ENCODE measurements around the gene CWF19L1. TPM values are rescaled to one million over a fixed set of nuclear protein-coding genes. Genes with fewer than 3 reads are reported as not detected.

CWF19L1 gene
- total RNA-seq, 1 experiment from 2014 or later, result 28.1 TPM

DNA sequence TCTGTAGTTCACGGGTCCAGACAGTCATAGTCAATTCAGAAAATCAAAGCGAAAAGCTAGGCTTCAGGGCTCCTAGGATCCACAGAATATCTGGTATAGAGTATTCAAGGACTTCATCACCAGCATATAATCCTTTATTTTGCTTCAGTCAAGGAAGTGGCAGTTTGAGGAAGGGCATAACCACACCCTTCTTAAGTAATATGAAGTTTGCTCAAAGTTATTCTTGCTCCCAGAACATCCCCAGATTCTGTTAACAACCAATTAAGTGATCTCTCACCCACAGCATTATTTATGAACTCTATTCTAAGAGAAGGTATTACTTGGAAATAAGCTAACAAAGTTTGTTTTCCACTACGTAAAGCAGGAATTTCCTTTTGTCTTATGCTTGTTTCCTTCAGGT is 13.2 kb downstream of the CWF19L1 start (continued):
- TF ChIP-seq, protein P1, sequence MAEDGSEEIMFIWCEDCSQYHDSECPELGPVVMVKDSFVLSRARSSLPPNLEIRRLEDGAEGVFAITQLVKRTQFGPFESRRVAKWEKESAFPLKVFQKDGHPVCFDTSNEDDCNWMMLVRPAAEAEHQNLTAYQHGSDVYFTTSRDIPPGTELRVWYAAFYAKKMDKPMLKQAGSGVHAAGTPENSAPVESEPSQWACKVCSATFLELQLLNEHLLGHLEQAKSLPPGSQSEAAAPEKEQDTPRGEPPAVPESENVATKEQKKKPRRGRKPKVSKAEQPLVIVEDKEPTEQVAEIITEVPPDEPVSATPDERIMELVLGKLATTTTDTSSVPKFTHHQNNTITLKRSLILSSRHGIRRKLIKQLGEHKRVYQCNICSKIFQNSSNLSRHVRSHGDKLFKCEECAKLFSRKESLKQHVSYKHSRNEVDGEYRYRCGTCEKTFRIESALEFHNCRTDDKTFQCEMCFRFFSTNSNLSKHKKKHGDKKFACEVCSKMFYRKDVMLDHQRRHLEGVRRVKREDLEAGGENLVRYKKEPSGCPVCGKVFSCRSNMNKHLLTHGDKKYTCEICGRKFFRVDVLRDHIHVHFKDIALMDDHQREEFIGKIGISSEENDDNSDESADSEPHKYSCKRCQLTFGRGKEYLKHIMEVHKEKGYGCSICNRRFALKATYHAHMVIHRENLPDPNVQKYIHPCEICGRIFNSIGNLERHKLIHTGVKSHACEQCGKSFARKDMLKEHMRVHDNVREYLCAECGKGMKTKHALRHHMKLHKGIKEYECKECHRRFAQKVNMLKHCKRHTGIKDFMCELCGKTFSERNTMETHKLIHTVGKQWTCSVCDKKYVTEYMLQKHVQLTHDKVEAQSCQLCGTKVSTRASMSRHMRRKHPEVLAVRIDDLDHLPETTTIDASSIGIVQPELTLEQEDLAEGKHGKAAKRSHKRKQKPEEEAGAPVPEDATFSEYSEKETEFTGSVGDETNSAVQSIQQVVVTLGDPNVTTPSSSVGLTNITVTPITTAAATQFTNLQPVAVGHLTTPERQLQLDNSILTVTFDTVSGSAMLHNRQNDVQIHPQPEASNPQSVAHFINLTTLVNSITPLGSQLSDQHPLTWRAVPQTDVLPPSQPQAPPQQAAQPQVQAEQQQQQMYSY (CRISPR knock-in tag; IDR thresholded peaks at IDR 0.05), result no peak
- TF ChIP-seq NFATC4 (CRISPR knock-in tag; IDR thresholded peaks at IDR 0.05) (no peak), EMX1 (CRISPR knock-in tag; IDR thresholded peaks at IDR 0.05) (no peak), MXD4 (CRISPR knock-in tag; IDR thresholded peaks at IDR 0.05; ENCODE audit: borderline replicate concordance) (no peak), PRRX2 (CRISPR knock-in tag; IDR thresholded peaks at IDR 0.05) (no peak)
- TF ChIP-seq, protein P2, sequence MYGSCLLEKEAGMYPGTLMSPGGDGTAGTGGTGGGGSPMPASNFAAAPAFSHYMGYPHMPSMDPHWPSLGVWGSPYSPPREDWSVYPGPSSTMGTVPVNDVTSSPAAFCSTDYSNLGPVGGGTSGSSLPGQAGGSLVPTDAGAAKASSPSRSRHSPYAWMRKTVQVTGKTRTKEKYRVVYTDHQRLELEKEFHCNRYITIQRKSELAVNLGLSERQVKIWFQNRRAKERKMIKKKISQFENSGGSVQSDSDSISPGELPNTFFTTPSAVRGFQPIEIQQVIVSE (CRISPR knock-in tag; IDR thresholded peaks at IDR 0.05; ENCODE audit: borderline replicate concordance), result no peak

DNA sequence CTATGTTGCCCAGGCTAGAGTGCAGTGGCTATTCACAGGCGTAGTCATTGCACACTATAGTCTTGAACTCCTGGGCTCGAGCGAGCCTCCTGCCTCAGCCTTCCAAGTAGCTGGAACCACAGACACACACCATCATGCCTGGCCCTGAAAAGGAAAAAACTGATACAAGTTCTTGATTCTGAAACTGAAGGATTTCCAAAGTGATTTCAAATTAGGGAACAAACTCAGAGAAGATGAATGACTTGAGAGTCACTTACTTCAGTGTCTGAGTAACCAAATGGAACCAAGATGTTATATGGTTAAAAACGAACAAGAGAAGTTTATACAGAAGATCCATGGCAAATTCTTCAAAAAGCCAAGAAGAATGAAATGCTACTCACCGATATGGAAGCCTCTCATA is 14.4 kb downstream of the CWF19L1 start:
- Mint-ChIP-seq H3K4me3 (no peak overlapping the region), H3K27ac (no peak overlapping the region), H3K9me3 (no peaks in the 10 kb centered on the region), H3K36me3 (peaks cover 62% of the 10 kb centered on the region), H3K27me3 (ENCODE audit: low read depth) (no peaks in the 10 kb centered on the region), H3K4me1 (no peaks in the 10 kb centered on the region)
- no peak for ATAC-seq
- DNase-seq (ENCODE audit: low spot score), result no peak
- CTCF ChIA-PET, result interaction anchor here (0.7 kb wide), 1 partner anchor 29 kb away, joined by 3 read pairs; no protein-coding TSS in a partner anchor
- no peak for TF ChIP-seq NR1H2 (CRISPR knock-in tag; IDR thresholded peaks at IDR 0.05)
- TF ChIP-seq, protein P3, sequence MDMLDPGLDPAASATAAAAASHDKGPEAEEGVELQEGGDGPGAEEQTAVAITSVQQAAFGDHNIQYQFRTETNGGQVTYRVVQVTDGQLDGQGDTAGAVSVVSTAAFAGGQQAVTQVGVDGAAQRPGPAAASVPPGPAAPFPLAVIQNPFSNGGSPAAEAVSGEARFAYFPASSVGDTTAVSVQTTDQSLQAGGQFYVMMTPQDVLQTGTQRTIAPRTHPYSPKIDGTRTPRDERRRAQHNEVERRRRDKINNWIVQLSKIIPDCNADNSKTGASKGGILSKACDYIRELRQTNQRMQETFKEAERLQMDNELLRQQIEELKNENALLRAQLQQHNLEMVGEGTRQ (CRISPR knock-in tag; IDR thresholded peaks at IDR 0.05), result no peak
- no peak for TF ChIP-seq NR2C2 (CRISPR knock-in tag; IDR thresholded peaks at IDR 0.05)
- TF ChIP-seq, protein P4, sequence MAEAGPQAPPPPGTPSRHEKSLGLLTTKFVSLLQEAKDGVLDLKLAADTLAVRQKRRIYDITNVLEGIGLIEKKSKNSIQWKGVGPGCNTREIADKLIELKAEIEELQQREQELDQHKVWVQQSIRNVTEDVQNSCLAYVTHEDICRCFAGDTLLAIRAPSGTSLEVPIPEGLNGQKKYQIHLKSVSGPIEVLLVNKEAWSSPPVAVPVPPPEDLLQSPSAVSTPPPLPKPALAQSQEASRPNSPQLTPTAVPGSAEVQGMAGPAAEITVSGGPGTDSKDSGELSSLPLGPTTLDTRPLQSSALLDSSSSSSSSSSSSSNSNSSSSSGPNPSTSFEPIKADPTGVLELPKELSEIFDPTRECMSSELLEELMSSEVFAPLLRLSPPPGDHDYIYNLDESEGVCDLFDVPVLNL (CRISPR knock-in tag; IDR thresholded peaks at IDR 0.05; ENCODE audit: borderline replicate concordance, low read depth), result no peak
- TF ChIP-seq, protein P5, sequence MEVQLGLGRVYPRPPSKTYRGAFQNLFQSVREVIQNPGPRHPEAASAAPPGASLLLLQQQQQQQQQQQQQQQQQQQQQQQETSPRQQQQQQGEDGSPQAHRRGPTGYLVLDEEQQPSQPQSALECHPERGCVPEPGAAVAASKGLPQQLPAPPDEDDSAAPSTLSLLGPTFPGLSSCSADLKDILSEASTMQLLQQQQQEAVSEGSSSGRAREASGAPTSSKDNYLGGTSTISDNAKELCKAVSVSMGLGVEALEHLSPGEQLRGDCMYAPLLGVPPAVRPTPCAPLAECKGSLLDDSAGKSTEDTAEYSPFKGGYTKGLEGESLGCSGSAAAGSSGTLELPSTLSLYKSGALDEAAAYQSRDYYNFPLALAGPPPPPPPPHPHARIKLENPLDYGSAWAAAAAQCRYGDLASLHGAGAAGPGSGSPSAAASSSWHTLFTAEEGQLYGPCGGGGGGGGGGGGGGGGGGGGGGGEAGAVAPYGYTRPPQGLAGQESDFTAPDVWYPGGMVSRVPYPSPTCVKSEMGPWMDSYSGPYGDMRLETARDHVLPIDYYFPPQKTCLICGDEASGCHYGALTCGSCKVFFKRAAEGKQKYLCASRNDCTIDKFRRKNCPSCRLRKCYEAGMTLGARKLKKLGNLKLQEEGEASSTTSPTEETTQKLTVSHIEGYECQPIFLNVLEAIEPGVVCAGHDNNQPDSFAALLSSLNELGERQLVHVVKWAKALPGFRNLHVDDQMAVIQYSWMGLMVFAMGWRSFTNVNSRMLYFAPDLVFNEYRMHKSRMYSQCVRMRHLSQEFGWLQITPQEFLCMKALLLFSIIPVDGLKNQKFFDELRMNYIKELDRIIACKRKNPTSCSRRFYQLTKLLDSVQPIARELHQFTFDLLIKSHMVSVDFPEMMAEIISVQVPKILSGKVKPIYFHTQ (CRISPR knock-in tag; IDR thresholded peaks at IDR 0.05), result no peak
- TF ChIP-seq ZNF219 (CRISPR knock-in tag; IDR thresholded peaks at IDR 0.05; ENCODE audit: borderline replicate concordance), result no peak
- TF ChIP-seq ZNF317 (CRISPR knock-in tag; IDR thresholded peaks at IDR 0.05; ENCODE audit: borderline replicate concordance, low read depth), result no peak
- TF ChIP-seq, protein P6, sequence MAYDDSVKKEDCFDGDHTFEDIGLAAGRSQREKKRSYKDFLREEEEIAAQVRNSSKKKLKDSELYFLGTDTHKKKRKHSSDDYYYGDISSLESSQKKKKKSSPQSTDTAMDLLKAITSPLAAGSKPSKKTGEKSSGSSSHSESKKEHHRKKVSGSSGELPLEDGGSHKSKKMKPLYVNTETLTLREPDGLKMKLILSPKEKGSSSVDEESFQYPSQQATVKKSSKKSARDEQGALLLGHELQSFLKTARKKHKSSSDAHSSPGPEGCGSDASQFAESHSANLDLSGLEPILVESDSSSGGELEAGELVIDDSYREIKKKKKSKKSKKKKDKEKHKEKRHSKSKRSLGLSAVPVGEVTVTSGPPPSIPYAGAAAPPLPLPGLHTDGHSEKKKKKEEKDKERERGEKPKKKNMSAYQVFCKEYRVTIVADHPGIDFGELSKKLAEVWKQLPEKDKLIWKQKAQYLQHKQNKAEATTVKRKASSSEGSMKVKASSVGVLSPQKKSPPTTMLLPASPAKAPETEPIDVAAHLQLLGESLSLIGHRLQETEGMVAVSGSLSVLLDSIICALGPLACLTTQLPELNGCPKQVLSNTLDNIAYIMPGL (CRISPR knock-in tag; IDR thresholded peaks at IDR 0.05), result no peak
- no peak for TF ChIP-seq IRF2 (CRISPR knock-in tag; IDR thresholded peaks at IDR 0.05; ENCODE audit: borderline replicate concordance, low read depth)
- no peak for TF ChIP-seq TP53 (CRISPR knock-in tag; IDR thresholded peaks at IDR 0.05)
- no peak for TF ChIP-seq ELF4 (CRISPR knock-in tag; IDR thresholded peaks at IDR 0.05; ENCODE audit: low read depth)
- TF ChIP-seq, protein P7, sequence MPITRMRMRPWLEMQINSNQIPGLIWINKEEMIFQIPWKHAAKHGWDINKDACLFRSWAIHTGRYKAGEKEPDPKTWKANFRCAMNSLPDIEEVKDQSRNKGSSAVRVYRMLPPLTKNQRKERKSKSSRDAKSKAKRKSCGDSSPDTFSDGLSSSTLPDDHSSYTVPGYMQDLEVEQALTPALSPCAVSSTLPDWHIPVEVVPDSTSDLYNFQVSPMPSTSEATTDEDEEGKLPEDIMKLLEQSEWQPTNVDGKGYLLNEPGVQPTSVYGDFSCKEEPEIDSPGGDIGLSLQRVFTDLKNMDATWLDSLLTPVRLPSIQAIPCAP (CRISPR knock-in tag; IDR thresholded peaks at IDR 0.05), result no peak
- POLR2A ChIA-PET, result no interaction called here
